ENCODE results near the gene ITGA8. TPM values are rescaled to one million over a fixed set of nuclear protein-coding genes. Genes with fewer than 3 reads are reported as not detected.

The ITGA8 gene
- total RNA-seq, 1 donor from 2014 or later: 6.9 TPM

GRCh38 chr10:15759265-15759664 is 39.5 kb upstream of the ITGA8 start:
- no peaks in the 10 kb centered on the region for H3K36me3 Mint-ChIP-seq (ENCODE audit: unreplicated experiment)
- peaks cover 1% of the 10 kb centered on the region for H3K9me3 Mint-ChIP-seq (ENCODE audit: unreplicated experiment)
- H3K27me3 Mint-ChIP-seq (ENCODE audit: unreplicated experiment): peaks cover 30% of the 10 kb centered on the region
- no peak overlapping the region for H3K27ac Mint-ChIP-seq (ENCODE audit: unreplicated experiment)
- no peak for DNase-seq (ENCODE audit: extremely low spot score, unreplicated experiment)
- peaks cover 6% of the 10 kb centered on the region for H3K4me1 Mint-ChIP-seq (ENCODE audit: unreplicated experiment)
- TF ChIP-seq, protein P1, sequence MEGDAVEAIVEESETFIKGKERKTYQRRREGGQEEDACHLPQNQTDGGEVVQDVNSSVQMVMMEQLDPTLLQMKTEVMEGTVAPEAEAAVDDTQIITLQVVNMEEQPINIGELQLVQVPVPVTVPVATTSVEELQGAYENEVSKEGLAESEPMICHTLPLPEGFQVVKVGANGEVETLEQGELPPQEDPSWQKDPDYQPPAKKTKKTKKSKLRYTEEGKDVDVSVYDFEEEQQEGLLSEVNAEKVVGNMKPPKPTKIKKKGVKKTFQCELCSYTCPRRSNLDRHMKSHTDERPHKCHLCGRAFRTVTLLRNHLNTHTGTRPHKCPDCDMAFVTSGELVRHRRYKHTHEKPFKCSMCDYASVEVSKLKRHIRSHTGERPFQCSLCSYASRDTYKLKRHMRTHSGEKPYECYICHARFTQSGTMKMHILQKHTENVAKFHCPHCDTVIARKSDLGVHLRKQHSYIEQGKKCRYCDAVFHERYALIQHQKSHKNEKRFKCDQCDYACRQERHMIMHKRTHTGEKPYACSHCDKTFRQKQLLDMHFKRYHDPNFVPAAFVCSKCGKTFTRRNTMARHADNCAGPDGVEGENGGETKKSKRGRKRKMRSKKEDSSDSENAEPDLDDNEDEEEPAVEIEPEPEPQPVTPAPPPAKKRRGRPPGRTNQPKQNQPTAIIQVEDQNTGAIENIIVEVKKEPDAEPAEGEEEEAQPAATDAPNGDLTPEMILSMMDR (IDR thresholded peaks at IDR 0.05): no peak
- H3K4me3 Mint-ChIP-seq (ENCODE audit: unreplicated experiment): no peak overlapping the region

- Mint-ChIP-seq H3K27ac (ENCODE audit: unreplicated experiment) (no peak overlapping the region), H3K36me3 (ENCODE audit: unreplicated experiment) (no peaks in the 10 kb centered on the region), H3K4me1 (ENCODE audit: unreplicated experiment) (peaks cover 6% of the 10 kb centered on the region)
Observed at GRCh38 chr10:15758618-15759017, 38.9 kb upstream of the ITGA8 start.

GRCh38 chr10:15754937-15755336 is 35.2 kb upstream of the ITGA8 start:
- Mint-ChIP-seq H3K9me3 (ENCODE audit: unreplicated experiment) (no peaks in the 10 kb centered on the region), H3K27me3 (ENCODE audit: unreplicated experiment) (peaks cover 32% of the 10 kb centered on the region), H3K4me3 (ENCODE audit: unreplicated experiment) (no peak overlapping the region), H3K36me3 (ENCODE audit: unreplicated experiment) (no peaks in the 10 kb centered on the region), H3K4me1 (ENCODE audit: unreplicated experiment) (peaks cover 3% of the 10 kb centered on the region), H3K27ac (ENCODE audit: unreplicated experiment) (no peak overlapping the region)
- TF ChIP-seq, protein P1 (IDR thresholded peaks at IDR 0.05): no peak
- no peak for DNase-seq (ENCODE audit: extremely low spot score, unreplicated experiment)

More at GRCh38 chr10:15758618-15759017, 38.9 kb upstream of the ITGA8 start:
- Mint-ChIP-seq H3K9me3 (ENCODE audit: unreplicated experiment) (no peaks in the 10 kb centered on the region), H3K4me3 (ENCODE audit: unreplicated experiment) (no peak overlapping the region), H3K27me3 (ENCODE audit: unreplicated experiment) (peaks cover 30% of the 10 kb centered on the region)
- TF ChIP-seq, protein P1 (IDR thresholded peaks at IDR 0.05): no peak
- DNase-seq (ENCODE audit: extremely low spot score, unreplicated experiment): no peak

- H3K36me3 Mint-ChIP-seq (ENCODE audit: unreplicated experiment): no peaks in the 10 kb centered on the region
- no peak overlapping the region for H3K27ac Mint-ChIP-seq (ENCODE audit: unreplicated experiment)
- TF ChIP-seq, protein P1 (IDR thresholded peaks at IDR 0.05): no peak
Observed at GRCh38 chr10:15751046-15751445, 31.3 kb upstream of the ITGA8 start.

GRCh38 chr10:15748126-15748525 is 28.4 kb upstream of the ITGA8 start:
- Mint-ChIP-seq H3K4me1 (ENCODE audit: unreplicated experiment) (no peaks in the 10 kb centered on the region), H3K36me3 (ENCODE audit: unreplicated experiment) (no peaks in the 10 kb centered on the region)
- TF ChIP-seq, protein P1 (IDR thresholded peaks at IDR 0.05): no peak

More at GRCh38 chr10:15751046-15751445, 31.3 kb upstream of the ITGA8 start:
- Mint-ChIP-seq H3K4me1 (ENCODE audit: unreplicated experiment) (no peaks in the 10 kb centered on the region), H3K4me3 (ENCODE audit: unreplicated experiment) (no peak overlapping the region), H3K27me3 (ENCODE audit: unreplicated experiment) (peaks cover 18% of the 10 kb centered on the region), H3K9me3 (ENCODE audit: unreplicated experiment) (no peaks in the 10 kb centered on the region)
- DNase-seq (ENCODE audit: extremely low spot score, unreplicated experiment): no peak

More at GRCh38 chr10:15748126-15748525, 28.4 kb upstream of the ITGA8 start:
- Mint-ChIP-seq H3K9me3 (ENCODE audit: unreplicated experiment) (no peaks in the 10 kb centered on the region), H3K27me3 (ENCODE audit: unreplicated experiment) (peaks cover 10% of the 10 kb centered on the region), H3K4me3 (ENCODE audit: unreplicated experiment) (no peak overlapping the region), H3K27ac (ENCODE audit: unreplicated experiment) (no peak overlapping the region)
- no peak for DNase-seq (ENCODE audit: extremely low spot score, unreplicated experiment)

Measured in osteocyte (in vitro differentiated cells).